ENCODE results near the gene HDAC4.

Gene HDAC4

DNA sequence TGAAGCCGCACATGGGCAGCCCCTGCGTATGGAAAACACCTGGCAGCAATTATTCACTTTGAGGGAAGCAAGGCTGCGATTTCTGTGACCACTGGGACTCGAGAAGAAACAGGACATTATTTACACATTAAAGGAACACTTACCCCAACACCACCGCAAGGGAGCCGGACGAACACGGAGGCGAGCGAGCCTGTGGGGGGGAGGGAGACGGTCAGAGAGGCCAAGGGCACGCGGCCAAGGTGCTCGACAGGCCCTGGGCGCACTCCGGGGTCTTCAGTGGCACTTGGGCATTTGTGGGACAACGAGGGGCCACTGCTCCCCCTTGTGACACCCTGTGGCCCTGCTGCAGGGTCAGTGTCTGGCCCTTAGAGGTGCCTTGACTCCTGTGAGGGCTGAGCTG lies 306.0 kb downstream of the HDAC4 start:
- DNase-seq = no peak

DNA sequence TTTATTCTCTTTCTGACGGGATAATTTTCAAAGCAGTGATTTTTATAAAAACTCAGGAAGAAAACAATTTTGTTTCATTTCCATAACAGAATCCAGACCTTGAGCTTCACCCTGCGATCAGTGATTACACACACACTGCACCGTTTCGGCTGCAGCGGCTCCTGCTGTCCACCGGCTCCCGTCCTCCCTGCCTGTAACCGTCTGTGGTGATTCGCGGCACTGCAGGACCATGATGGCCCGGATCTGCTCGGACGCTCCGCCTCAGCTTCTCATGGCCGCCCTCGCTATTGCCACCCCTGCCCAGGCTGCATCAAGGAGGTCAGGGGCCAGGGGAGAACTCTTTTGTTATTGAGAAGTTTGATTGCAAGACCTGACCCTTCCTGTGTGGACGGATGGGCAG lies 306.9 kb downstream of the HDAC4 start:
- no peak for DNase-seq

DNA sequence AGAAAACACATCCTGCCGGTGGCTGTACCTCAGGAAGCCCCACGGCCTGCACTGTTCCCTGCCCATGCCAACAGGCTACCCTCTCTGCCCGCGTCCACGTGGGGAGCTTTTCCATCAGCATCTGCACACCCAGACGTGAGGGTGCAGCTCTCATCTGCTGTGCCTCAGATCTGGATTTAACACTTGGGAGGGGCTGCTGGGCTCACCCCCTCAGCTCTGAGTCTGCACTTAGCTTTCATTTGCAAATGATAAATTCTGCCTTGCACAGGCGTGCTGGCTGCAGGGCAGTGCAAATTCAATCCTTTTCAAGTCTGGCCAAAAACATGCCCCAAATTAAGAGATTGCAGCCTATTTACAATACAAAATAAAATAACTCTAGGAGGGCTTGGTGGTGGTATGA lies 307.3 kb downstream of the HDAC4 start:
- DNase-seq = no peak

- no peak for DNase-seq
These were observed 308.1 kb downstream of the HDAC4 start for GRCh38 chr2:239092571-239093294.

- DNase-seq = no peak
These were observed 310.9 kb downstream of the HDAC4 start for GRCh38 chr2:239089884-239090283.

DNA sequence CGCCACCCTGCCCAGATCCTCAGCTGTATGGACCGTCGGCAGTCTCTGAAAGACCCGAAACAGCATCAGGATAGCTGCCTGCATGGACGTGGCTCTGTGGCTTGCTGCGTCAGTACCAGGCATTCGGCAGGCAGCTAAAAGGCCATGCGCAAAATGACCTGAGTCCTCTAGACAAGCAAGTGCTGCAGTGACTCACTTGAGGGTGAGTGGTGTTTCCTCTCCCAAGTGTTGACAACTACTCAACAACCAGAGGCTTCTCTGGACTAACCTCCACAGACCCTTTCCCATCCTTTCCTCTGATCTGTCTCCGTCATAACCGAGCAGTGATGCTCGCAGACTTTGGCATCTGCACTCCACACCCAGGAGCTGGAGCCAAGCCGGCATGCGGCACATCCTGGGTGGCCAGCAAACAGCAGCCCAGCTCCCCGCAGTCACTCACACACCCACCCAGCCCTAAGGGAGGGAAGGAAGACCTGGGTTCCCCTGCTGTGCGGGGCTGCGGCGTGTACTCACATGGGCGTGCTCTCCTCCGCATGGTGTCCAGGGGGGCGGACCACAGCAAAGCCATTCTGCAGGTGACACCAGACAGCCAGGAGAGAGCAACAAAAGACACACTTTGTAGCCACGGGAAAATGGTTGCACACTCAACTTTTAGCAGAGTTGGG lies 313.6 kb downstream of the HDAC4 start:
- DNase-seq = no peak

- DNase-seq = no peak
These were observed 314.3 kb downstream of the HDAC4 start for GRCh38 chr2:239086325-239087020.

- no peak for DNase-seq
These were observed 315.4 kb downstream of the HDAC4 start for GRCh38 chr2:239085201-239085992.

DNA sequence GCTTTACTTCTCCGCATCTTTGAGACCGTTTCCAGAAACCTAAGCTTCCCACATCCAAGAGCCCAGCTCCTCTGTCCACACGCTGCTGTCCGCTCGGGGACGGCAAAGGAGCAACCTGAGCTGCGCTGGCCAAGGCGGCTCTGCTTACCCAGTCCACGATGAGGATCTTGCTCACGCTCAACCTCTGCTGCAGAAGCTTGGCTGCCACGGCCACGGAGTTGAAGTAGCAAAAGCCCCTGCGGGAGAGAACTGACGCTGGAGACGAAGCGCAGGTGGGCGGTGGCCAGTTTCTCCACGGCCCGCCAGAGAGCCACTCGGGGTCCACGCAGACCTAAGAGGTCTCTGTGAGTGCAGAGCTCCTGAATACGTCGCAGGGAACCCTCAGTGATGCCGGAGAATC lies 316.8 kb downstream of the HDAC4 start:
- DNase-seq = no peak

DNA sequence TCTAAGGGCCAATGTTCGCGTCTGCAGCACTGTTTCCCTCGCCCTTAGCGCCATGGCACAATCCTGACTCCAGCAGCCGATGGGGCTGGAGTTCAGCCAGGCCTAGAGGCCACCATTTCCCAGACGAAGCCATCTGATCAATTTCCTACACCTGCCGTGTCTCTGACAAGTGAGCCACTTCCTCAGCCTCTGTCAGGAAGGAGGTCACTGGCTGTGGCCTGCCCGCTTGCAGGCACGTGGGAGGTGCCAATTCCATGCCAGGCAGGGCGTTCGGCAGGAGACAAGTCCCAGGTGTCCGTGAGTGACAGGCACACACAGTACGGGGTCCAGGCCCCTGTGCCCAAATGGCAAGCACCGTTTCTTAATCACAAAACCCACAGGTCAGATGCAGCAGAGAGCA lies 318.4 kb downstream of the HDAC4 start:
- no peak for DNase-seq

GRCh38 chr2:239081622-239082021 lies 319.2 kb downstream of the HDAC4 start:
- no peak for DNase-seq

DNA sequence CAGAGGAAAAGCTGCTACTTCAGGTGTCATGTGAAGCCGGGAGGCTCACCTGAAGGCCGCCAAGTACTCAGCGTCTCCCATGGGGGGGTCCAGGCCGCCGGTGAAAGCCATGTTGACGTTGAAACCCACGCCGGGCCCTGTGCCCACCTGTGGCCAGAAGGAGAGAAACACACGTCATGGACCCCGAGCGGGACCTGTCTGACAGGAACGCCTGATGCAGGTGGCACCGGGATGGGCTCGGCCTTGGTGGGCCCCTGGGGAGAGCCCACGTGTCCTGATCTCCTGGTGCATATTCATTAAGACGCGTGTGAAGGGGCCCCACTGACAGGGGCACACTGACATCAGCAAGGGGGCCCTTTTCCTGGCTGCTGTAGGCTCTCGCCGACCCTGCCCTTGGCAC lies 319.8 kb downstream of the HDAC4 start:
- no peak for DNase-seq

DNA sequence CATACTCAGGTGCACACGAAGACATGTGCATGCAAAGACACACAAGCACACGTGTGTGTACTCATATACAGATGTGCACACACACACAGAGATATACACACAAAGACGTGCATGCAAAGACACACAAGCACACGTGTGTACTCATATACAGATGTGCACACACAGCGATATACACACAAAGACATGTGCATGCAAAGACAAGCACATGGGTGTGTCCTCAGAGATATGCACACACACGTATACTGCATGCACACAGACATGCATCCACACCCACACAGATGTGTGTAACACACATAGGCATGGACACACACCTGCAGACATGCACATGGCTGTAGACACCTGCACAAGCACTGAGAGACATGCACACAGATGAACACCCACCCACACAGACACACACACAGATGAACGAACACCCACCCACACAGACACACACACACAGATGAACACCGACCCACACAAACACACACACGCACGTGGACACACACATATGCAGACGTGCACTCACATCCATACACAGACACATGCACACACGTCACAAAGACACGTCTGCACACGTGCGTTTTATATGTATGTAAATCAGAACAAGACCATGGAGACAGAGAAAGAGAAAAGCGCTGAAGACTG lies 321.0 kb downstream of the HDAC4 start:
- DNase-seq = no peak

GRCh38 chr2:239078128-239078924 lies 322.5 kb downstream of the HDAC4 start:
- no peak for DNase-seq

DNA sequence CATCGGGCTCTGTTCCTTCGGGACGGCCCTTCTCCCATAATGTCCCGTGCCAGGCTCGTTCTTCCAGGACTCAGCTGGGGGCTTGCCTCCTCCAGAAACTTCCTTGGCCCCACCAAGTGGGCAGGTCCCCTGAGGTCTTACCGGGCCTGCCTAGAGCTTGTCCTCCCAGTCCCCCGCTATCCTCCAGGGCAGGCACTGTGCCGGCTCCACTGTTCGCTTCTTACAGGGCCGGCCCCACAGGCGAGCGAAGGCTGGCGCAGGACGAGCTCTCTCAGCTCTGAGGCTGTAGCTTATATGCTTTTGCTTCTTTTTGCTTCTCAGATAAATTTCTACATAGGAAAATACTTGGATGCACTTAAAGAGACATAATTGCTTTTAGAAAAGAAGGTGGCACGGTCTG lies 323.6 kb downstream of the HDAC4 start:
- no peak for DNase-seq

DNA sequence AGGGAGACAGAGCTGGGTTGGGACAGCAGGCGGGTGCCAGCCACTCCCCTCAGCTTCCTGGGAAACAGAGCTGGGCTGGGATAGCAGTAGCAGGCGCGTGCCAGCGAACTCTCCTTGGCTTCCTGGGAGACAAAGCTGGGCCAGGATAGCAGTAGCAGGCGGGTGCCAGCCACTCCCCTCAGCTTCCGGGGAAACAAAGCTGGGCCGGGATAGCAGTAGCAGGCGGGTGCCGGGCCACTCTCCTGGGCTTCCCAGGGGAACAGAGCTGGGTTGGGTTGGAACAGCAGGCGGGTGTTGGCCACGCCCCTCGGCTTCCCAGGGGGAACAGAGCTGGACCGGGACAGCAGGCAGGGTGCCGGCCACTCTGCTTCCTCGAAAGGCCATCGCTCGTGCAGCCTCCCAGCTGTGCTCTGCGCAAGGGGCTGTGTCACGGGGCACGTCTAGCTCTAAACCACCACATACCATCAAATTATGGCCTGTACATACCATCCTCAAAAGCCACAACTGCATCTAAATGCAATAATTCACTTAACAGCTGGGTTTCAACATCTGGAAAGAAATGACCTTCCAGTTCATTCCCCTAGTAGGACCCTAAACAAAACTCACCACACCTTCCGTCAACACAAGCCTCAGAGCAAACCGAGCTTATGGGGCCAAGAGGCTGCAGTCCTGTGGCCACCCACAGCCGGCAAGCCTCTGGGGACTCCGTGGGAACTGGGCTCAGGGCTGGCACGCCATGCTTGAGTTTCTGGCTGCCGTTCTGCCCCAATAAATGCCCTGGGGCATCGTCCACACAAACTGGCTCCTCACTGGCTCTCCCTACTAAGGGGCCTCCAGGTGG lies 324.7 kb downstream of the HDAC4 start:
- no peak for DNase-seq

DNA sequence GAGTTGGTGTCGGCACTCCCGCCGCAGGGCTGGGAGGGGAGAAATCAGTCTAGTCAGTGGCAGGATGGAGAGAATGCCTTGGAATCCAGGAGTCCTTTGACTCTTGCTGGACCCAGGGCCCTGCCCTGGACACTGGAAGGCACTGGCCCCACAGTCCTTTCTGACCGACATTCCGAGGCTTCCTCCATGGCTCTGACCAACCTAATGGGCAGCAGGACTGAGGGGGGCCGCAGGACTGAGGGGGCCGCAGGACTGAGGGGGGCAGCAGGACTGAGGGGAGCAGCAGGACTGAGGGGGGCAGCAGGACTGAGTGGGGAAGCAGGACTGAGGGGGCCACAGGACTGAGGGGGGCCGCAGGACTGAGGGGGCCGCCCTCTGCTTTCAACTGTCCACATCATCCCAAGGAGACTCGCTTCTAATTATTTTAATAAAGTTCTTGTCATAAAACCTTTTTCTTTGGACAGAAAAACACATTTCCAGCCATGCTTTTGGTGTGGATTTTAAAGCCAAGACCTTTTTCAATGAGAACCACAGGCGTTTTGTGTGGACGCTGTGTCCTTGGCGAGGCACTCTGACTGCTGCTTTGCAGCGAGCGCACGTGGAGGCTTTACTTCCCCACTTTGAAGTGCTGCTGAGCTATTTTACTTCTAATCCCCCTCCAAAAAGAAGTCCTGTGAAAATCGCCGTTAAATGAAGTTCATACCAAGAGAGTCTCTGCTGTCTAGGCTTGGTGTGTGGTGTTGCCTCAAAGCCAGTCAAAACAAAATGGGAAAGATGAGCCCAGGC lies 326.9 kb downstream of the HDAC4 start:
- no peak for DNase-seq

GRCh38 chr2:239073270-239073669 lies 327.6 kb downstream of the HDAC4 start:
- no peak for DNase-seq

DNA sequence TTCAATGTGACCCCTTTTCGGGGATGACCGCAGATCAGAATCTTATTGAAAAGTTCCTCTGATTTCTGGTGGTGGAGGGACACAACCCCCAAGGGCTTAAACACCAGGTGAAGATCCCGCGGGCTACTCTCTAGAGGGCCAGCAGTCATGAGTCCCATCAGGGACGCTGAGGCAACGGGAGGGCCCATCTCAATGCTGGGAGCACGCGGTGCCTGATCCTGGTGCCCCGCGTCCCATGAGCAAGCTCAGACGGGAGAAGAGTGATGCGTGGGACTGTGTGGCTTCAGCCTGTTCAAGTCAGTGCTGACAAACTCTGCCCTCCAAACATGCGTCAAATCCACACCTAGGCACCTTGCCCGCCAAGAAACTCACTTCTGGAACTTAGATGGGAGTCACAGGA lies 328.0 kb downstream of the HDAC4 start:
- no peak for DNase-seq

DNA sequence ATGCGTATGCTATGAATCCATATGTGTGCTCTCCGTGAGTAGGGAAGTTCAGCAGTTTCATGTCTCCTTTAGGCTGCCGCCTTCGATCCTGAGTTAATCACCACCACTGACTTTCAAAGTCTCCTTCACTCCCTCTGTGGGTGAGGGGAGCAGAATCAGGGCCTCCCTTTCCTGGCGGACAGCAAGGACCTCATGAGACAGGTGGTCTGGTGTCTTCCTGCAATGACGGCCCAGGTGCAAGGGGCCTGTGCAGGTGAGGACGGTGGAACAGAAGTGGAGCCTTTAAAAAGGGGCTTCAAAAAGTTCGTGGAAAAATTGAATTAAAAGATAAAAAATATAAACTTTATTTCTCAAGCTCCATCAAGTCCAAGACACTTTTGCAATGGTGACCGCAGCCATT lies 330.4 kb downstream of the HDAC4 start:
- DNase-seq = no peak
